H1 (cell line): ENCODE data around the gene SSBP3. TPM values are rescaled to one million over a fixed set of nuclear protein-coding genes. Genes with fewer than 3 reads are reported as not detected.

Experiments used
- CTCF ChIA-PET: fragments of 300-600 bp; sonication (Branson Sonifier 250); formaldehyde crosslinking; loops from one replicate; lab custom pipeline; 2021; ENCODE audit not compliant: partially characterized antibody; lab: Charles Lee
- POLR2A ChIA-PET: fragments of 300-600 bp; sonication (Branson Sonifier 250); formaldehyde crosslinking; loops from one replicate; lab custom pipeline; 2021; ENCODE audit warnings: inconsistent platforms; ENCODE audit not compliant: partially characterized antibody; lab: Charles Lee
- DNase-seq, 2 experiments: peaks; one replicate each; pipeline versions ENCODE4 v3.0.0 to v3.0.0-alpha.2; 2010 to 2022; ENCODE audit warnings: low spot score in 2 of 2, low read depth in 1 of 2, mixed read lengths in 1 of 2
- FAIRE-seq: peaks from 2 replicates; lab custom pipeline; 2011; peaks lifted over from hg19 to GRCh38; lab: Jason Lieb, UNC
- H2AFZ ChIP-seq: 2 replicates; pipeline ENCODE4 v1.8.1; 2012; ENCODE audit warnings: low read length, inconsistent platforms
- H2AK5ac ChIP-seq: 2 replicates; pipeline ENCODE4 v1.6.1; 2013; ENCODE audit warnings: low read depth, low read length
- H2BK120ac ChIP-seq: replicated peaks from 2 replicates; pipeline ENCODE3; 2013; ENCODE audit warnings: low read depth, low read length, inconsistent platforms
- H2BK12ac ChIP-seq: 2 replicates; pipeline ENCODE4 v1.6.1; 2013; ENCODE audit warnings: low read depth, low read length
- H2BK15ac ChIP-seq: 2 replicates; pipeline ENCODE4 v1.6.1; 2013; ENCODE audit warnings: low read length
- H2BK20ac ChIP-seq: 2 replicates; pipeline ENCODE4 v1.6.1; 2013; ENCODE audit warnings: low read length
- H2BK5ac ChIP-seq: 2 replicates; pipeline ENCODE4 v1.6.1; 2013; ENCODE audit warnings: low read depth, low read length
- H3K14ac ChIP-seq: 2 replicates; pipeline ENCODE4 v1.6.1; 2013; ENCODE audit warnings: inconsistent platforms; ENCODE audit not compliant: insufficient read length
- H3K18ac ChIP-seq: 2 replicates; pipeline ENCODE4 v1.6.1; 2013; ENCODE audit warnings: low read length; ENCODE audit errors: extremely low read depth
- H3K23ac ChIP-seq: 2 replicates; pipeline ENCODE4 v1.6.1; 2013; ENCODE audit warnings: inconsistent platforms; ENCODE audit not compliant: insufficient read length
- H3K23me2 ChIP-seq: 2 replicates; pipeline ENCODE4 v1.6.1; 2013; ENCODE audit warnings: low read depth, low read length
- H3K27ac ChIP-seq: 2 replicates; pipeline ENCODE4 v1.6.1; 2011; ENCODE audit warnings: low read depth, low read length, inconsistent platforms
- H3K27me3 ChIP-seq, 4 experiments: replicated peaks in 1 of 4; 1 replicate in 1 of 4; 2 replicates in 3 of 4; pipeline versions ENCODE4 v1.6.1 to v1.8.1; 2011 to 2013; ENCODE audit warnings: low read length in 3 of 4, mild to moderate bottlenecking in 3 of 4, inconsistent platforms in 2 of 4, mixed read lengths in 2 of 4, moderate library complexity in 1 of 4; ENCODE audit not compliant: control insufficient read depth in 3 of 4, insufficient read depth in 3 of 4; ENCODE audit errors: extremely low read depth in 1 of 4
- H3K36me3 ChIP-seq, 4 experiments: 2 replicates each; pipeline versions ENCODE4 v1.6.1 to v1.8.1; 2011 to 2013; ENCODE audit warnings: mild to moderate bottlenecking in 4 of 4, low read length in 3 of 4, moderate library complexity in 2 of 4, control low read depth in 1 of 4, inconsistent platforms in 1 of 4; ENCODE audit not compliant: insufficient read depth in 4 of 4, control insufficient read depth in 2 of 4
- H3K4ac ChIP-seq: replicated peaks from 2 replicates; pipeline ENCODE3; 2013; ENCODE audit warnings: low read length, low read depth, mixed read lengths, inconsistent platforms; ENCODE audit not compliant: insufficient read length
- H3K4me1 ChIP-seq, 4 experiments: replicated peaks in 1 of 4; 1 replicate in 1 of 4; 2 replicates in 3 of 4; pipeline versions ENCODE4 v1.6.1 to v1.8.1; 2011 to 2013; ENCODE audit warnings: low read length in 3 of 4, inconsistent platforms in 2 of 4, mixed read lengths in 1 of 4; ENCODE audit not compliant: insufficient read depth in 4 of 4, control insufficient read depth in 3 of 4
- H3K4me2 ChIP-seq, 2 experiments: 2 replicates each; pipeline versions ENCODE4 v1.6.1 to v1.8.1; 2011 to 2013; ENCODE audit warnings: low read depth in 2 of 2, low read length in 2 of 2, control low read depth in 1 of 2, inconsistent platforms in 1 of 2, mild to moderate bottlenecking in 1 of 2; ENCODE audit not compliant: insufficient read depth in 1 of 2
- H3K4me3 ChIP-seq, 4 experiments: fragments of 200-600, 300-600 bp in 1 of 4; sonication (generic), shearing (Covaris generic), sonication (Bioruptor Twin) in 1 of 4; 2 replicates each; pipeline versions ENCODE4 v1.5.1 to v1.8.1; 2011 to 2016; ENCODE audit warnings: low read length in 4 of 4, low read depth in 3 of 4, control low read depth in 2 of 4, inconsistent platforms in 2 of 4, mild to moderate bottlenecking in 2 of 4, mixed read lengths in 1 of 4, moderate library complexity in 1 of 4; ENCODE audit not compliant: insufficient read depth in 2 of 4; ENCODE audit errors: extremely low read depth in 1 of 4
- H3K56ac ChIP-seq: replicated peaks from 2 replicates; pipeline ENCODE3; 2013; ENCODE audit warnings: low read depth, mild to moderate bottlenecking, mixed read lengths, low read length, inconsistent platforms; ENCODE audit not compliant: insufficient read length
- H3K79me1 ChIP-seq: 2 replicates; pipeline ENCODE4 v1.6.1; 2013; ENCODE audit warnings: low read depth, low read length, control low read depth
- H3K79me2 ChIP-seq, 2 experiments: 2 replicates each; pipeline versions ENCODE4 v1.6.1 to v1.8.1; 2012 to 2013; ENCODE audit warnings: low read length in 2 of 2, mild to moderate bottlenecking in 2 of 2, inconsistent platforms in 1 of 2; ENCODE audit not compliant: insufficient read depth in 2 of 2, control insufficient read depth in 1 of 2
- H3K9ac ChIP-seq, 4 experiments: replicated peaks in 1 of 4; 1 replicate in 1 of 4; 2 replicates in 3 of 4; pipeline versions ENCODE4 v1.6.1 to v1.8.1; 2011 to 2013; ENCODE audit warnings: low read depth in 3 of 4, low read length in 3 of 4, control low read depth in 2 of 4, mild to moderate bottlenecking in 2 of 4, moderate library complexity in 2 of 4, inconsistent platforms in 1 of 4; ENCODE audit errors: extremely low read depth in 1 of 4
- H3K9me3 ChIP-seq, 2 experiments: 2 replicates each; pipeline versions ENCODE4 v1.6.1 to v1.8.1; 2012 to 2013; ENCODE audit warnings: mild to moderate bottlenecking in 2 of 2, moderate library complexity in 2 of 2, control low read depth in 1 of 2, inconsistent platforms in 1 of 2, low read depth in 1 of 2, low read length in 1 of 2, mixed read lengths in 1 of 2; ENCODE audit not compliant: insufficient read depth in 2 of 2
- H4K20me1 ChIP-seq, 2 experiments: replicated peaks in 1 of 2; 2 replicates each; pipeline versions ENCODE3 to v1.8.1; 2011 to 2013; ENCODE audit warnings: inconsistent platforms in 2 of 2, low read length in 2 of 2, mild to moderate bottlenecking in 1 of 2; ENCODE audit not compliant: insufficient read depth in 2 of 2, control insufficient read depth in 1 of 2
- H4K5ac ChIP-seq: 2 replicates; pipeline ENCODE4 v1.6.1; 2013; ENCODE audit warnings: low read length, low read depth, mixed read lengths, inconsistent platforms; ENCODE audit not compliant: insufficient read length
- H4K8ac ChIP-seq: 2 replicates; pipeline ENCODE4 v1.8.0; 2013; ENCODE audit warnings: mild to moderate bottlenecking, moderate library complexity, low read length, inconsistent platforms; ENCODE audit not compliant: insufficient read depth; ENCODE audit errors: extremely low read depth
- H4K91ac ChIP-seq: replicated peaks from 2 replicates; pipeline ENCODE3; 2013; ENCODE audit warnings: low read length, mixed read lengths, inconsistent platforms; ENCODE audit not compliant: insufficient read length
- CREB1 ChIP-seq: IDR thresholded peaks from 2 replicates; pipeline ENCODE4 v1.6.1; 2012; ENCODE audit warnings: inconsistent platforms
- TEAD4 ChIP-seq: IDR thresholded peaks from 2 replicates; pipeline ENCODE4 v1.6.1; 2012; ENCODE audit warnings: low read depth, low read length, inconsistent platforms, mixed read lengths
- WGBS, 2 experiments: shearing (Covaris generic) in 1 of 2; methylation state at CpG; one replicate each; pipeline versions ENCODE4 v1.1.6 to v1.1.7; 2013 to 2015; ENCODE audit warnings: low lambda C conversion rate in 2 of 2, mixed read lengths in 2 of 2, inconsistent platforms in 1 of 2, low coverage in 1 of 2, missing lambda C conversion rate in 1 of 2; ENCODE audit not compliant: insufficient replicate concordance in 2 of 2, insufficient coverage in 1 of 2, insufficient read length in 1 of 2; ENCODE audit errors: extremely low coverage in 1 of 2, missing lambda C conversion rate in 1 of 2; 5-methylcytosine and 5-hydroxymethylcytosine counted together
- polyA plus RNA-seq, 7 experiments: library from polyadenylated mRNA; depleted of rRNA in 3 of 7; stranded (reverse) in 5 of 7; unstranded in 2 of 7; fragments of >200 nt in 5 of 7; fragments of 200-250 nt in 2 of 7; gene quantifications; 1 replicate in 5 of 7; 2 replicates in 1 of 7; 4 replicates in 1 of 7; pipeline versions ENCODE4 v1.2.1 to v1.2.3, GENCODE V29; 2011 to 2013; ENCODE audit warnings: missing spikeins in 2 of 7, mixed read lengths in 2 of 7
- total RNA-seq: library from RNA; stranded (reverse); fragmentation: NEBNext Ultra II Directional; extraction: Animal tissue kit (Norgen Biotek cat#: 25700); gene quantifications from 2 replicates; pipeline ENCODE4 v1.2.1, GENCODE V29; 2021
- TF ChIP-seq, protein P1 (sequence below): IDR thresholded peaks from 2 replicates; pipeline ENCODE4 v1.6.1; 2012; ENCODE audit warnings: inconsistent platforms

Gene SSBP3
- total and polyA plus RNA-seq, 2 of the 8 experiments (the other 6 are each of a cell fraction or from before 2014, with no cell fraction given): 99.7 to 133 TPM

GRCh38 chr1:54312796-54313316 is 93.3 kb downstream of the SSBP3 start:
- Histone ChIP-seq H3K36me3 (no peaks in the 10 kb centered on the region; a peak in 1 of 8 replicates), H2BK20ac (no peak overlapping the region; the same call in 1 of the 2 replicates), H2AFZ (no peak overlapping the region), H3K4me2 (no peak overlapping the region), H4K91ac (no peak overlapping the region), H3K14ac (no peak overlapping the region), H3K9me3 (no peaks in the 10 kb centered on the region), H3K9ac (no peak overlapping the region), H3K23me2 (no peaks in the 10 kb centered on the region), H3K27ac (no peak overlapping the region), H3K79me2 (peaks cover 19 to 62% of the 10 kb centered on the region in 2 experiments), H2AK5ac (no peak overlapping the region), H3K56ac (no peak overlapping the region), H3K18ac (peak overlapping the region; percentile 36; the same call in 1 of the 2 replicates), H3K4me1 (peaks cover 29 to 39% (median 33%) of the 10 kb centered on the region in 4 experiments), H2BK15ac (0 out of 2 replicates have a peak overlapping the region, but pooled peaks have one; percentile 12), H4K5ac (no peak overlapping the region), H4K20me1 (peaks cover 0 to 15% of the 10 kb centered on the region in 2 experiments), H2BK12ac (peak overlapping the region; percentile 63; the same call in 1 of the 2 replicates), H3K27me3 (no peaks in the 10 kb centered on the region), H3K79me1 (peaks cover 20% of the 10 kb centered on the region), H3K4ac (no peak overlapping the region), H3K4me3 (no peak overlapping the region), H2BK120ac (peak overlapping the region; percentile 69), H4K8ac (peak overlapping the region; percentile 57; the same call in 1 of the 2 replicates), H2BK5ac (peak overlapping the region; percentile 64; the same call in 1 of the 2 replicates), H3K23ac (no peak overlapping the region)
- CTCF ChIA-PET: interaction anchor here (0.7 to 7.4 kb wide), 21 partner anchors 9 to 392 kb away, joined by 3 to 69 read pairs (median 5); partner anchors contain the start of gene TMEM59
- 0 out of 2 replicates have a peak, but pooled peaks have one; percentile 15 for TF ChIP-seq CREB1
- no peak for TF ChIP-seq TEAD4
- TF ChIP-seq, protein P1, sequence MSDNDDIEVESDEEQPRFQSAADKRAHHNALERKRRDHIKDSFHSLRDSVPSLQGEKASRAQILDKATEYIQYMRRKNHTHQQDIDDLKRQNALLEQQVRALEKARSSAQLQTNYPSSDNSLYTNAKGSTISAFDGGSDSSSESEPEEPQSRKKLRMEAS: peak; percentile 44; the same call in 1 of the 2 replicates
- 74% methylated on average over 6 of the region's 7 CpGs; no CpG with 5 or more reads in 1 of the 2 experiments for WGBS, 2 experiments
- POLR2A ChIA-PET: interaction anchor here (1.2 to 4.6 kb wide), 6 partner anchors 12 to 177 kb away, joined by 3 to 33 read pairs (median 8); partner anchors contain the start of gene SSBP3
- DNase-seq (no peak), FAIRE-seq (no peak)
